ENCODE measurements around the gene TNFSF11. TPM values are rescaled to one million over a fixed set of nuclear protein-coding genes. Genes with fewer than 3 reads are reported as not detected.

Gene TNFSF11
- total RNA-seq, 1 donor from 2014 or later, result not detected

DNA sequence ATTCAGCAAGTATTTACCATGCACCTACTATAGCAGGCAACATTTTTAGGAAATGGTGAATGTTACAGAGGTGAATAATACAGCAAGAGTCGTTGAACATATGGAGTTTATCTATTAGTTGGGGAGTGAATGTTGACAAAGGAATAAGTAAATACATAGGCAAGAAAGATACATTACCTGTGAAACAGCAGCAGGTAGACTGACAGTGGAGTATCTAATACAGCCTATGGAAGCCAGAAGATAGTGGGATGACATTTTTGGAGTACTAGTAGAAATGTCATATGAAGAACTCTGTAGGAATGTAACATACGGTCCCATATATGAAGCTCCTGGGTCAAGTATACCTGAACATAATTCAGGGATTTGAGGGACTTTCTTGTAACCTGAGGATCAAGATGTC, 2.1 kb upstream of the TNFSF11 start:
- H3K4me3 ChIP-seq, result no peak overlapping the region
- H3K27me3 ChIP-seq, result no peaks in the 10 kb centered on the region
- no peaks in the 10 kb centered on the region for H3K9me3 ChIP-seq
- intact Hi-C loops (cut with DNase I), result no loop called here
- no peak for TF ChIP-seq POLR2A (IDR thresholded peaks at IDR 0.05)
- no peak for TF ChIP-seq POLR2AphosphoS5 (IDR thresholded peaks at IDR 0.05; ENCODE audit: insufficient read depth in 1 of 2, low read depth in 1 of 2)
- TF ChIP-seq, protein P1, sequence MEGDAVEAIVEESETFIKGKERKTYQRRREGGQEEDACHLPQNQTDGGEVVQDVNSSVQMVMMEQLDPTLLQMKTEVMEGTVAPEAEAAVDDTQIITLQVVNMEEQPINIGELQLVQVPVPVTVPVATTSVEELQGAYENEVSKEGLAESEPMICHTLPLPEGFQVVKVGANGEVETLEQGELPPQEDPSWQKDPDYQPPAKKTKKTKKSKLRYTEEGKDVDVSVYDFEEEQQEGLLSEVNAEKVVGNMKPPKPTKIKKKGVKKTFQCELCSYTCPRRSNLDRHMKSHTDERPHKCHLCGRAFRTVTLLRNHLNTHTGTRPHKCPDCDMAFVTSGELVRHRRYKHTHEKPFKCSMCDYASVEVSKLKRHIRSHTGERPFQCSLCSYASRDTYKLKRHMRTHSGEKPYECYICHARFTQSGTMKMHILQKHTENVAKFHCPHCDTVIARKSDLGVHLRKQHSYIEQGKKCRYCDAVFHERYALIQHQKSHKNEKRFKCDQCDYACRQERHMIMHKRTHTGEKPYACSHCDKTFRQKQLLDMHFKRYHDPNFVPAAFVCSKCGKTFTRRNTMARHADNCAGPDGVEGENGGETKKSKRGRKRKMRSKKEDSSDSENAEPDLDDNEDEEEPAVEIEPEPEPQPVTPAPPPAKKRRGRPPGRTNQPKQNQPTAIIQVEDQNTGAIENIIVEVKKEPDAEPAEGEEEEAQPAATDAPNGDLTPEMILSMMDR (IDR thresholded peaks at IDR 0.05), result no peak
- peaks cover 8% of the 10 kb centered on the region for H3K4me1 ChIP-seq
- H3K36me3 ChIP-seq, result no peaks in the 10 kb centered on the region
- no peak overlapping the region for H3K27ac ChIP-seq
- no peak for DNase-seq (ENCODE audit: extremely low spot score in 2 of 2)

DNA sequence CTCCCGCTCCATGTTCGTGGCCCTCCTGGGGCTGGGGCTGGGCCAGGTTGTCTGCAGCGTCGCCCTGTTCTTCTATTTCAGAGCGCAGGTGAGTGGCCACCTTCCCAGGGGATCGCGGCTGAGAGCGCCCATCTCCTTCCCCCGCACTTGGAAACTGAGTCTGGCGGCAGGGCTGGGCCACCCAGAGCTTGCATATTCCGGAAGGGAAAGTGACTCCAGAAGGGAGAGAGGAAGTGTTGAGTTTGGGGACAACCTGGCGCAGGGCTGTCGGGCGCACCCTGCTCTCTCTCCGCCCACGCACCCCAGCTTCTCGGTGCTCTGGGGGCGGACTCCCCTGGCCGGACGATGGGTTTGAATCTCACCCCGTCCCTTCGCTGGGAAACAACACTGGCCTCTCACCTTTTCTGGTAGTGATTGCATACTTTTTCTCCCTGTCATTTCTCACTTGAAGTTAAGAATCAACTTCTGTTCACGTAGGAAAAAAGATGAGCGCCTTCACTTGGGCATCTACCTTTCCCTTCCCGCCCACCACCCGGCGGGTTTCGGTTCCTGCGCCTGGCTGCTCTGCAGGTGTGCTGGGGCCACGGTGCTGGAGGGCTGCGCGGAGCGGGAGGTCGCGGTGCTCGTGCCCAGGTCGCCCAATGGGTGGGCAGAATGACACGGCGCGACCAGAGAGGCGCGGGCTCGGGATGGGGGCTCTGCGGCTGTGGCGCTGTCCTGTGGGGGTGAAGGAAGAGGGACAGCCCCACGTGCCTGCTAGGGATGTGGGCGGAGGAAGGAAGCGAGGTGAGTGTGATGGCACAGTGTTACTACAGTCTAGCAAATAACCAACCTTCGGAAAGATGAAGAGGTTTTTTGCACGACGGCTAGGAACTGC, 721 bp downstream of the TNFSF11 start:
- H3K4me3 ChIP-seq, result peak overlapping the region; percentile 26 to 32
- TF ChIP-seq, protein P1 (IDR thresholded peaks at IDR 0.05), result no peak
- TF ChIP-seq POLR2AphosphoS5 (IDR thresholded peaks at IDR 0.05; ENCODE audit: insufficient read depth in 1 of 2, low read depth in 1 of 2) (no peak), POLR2A (IDR thresholded peaks at IDR 0.05) (no peak)
- no peak overlapping the region for H3K27ac ChIP-seq
- no peaks in the 10 kb centered on the region for H3K9me3 ChIP-seq
- intact Hi-C loops (cut with DNase I), result no loop called here
- H3K27me3 ChIP-seq, result no peaks in the 10 kb centered on the region
- H3K36me3 ChIP-seq, result no peaks in the 10 kb centered on the region
- DNase-seq (ENCODE audit: extremely low spot score in 2 of 2), result no peak
- H3K4me1 ChIP-seq, result peaks cover 8% of the 10 kb centered on the region

DNA sequence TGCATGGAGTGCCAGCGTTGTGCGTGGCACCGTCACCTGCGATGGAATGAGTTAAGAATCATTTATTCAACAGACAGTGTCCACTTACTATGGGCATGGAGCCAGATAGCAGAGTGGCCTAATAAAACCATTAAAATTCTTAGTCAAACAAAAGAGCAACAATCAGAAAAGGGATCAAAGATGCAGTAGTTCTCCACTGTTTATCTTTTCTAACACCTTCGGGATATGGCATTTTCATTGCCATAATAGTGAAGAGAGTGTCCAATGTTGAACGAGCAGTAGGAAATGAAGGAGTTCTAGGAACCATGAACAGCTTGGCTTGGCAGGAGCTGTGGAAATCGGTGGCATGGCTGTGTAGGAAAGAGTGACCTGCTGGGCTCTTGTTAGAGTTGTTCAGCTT, 2.0 kb downstream of the TNFSF11 start:
- Histone ChIP-seq H3K9me3 (no peaks in the 10 kb centered on the region), H3K27me3 (no peaks in the 10 kb centered on the region), H3K4me1 (peaks cover 8% of the 10 kb centered on the region), H3K36me3 (no peaks in the 10 kb centered on the region), H3K4me3 (no peak overlapping the region), H3K27ac (no peak overlapping the region)
- intact Hi-C loops (cut with DNase I), result no loop called here
- DNase-seq (ENCODE audit: extremely low spot score in 2 of 2), result no peak
- TF ChIP-seq, protein P1 (IDR thresholded peaks at IDR 0.05), result no peak
- TF ChIP-seq POLR2AphosphoS5 (IDR thresholded peaks at IDR 0.05; ENCODE audit: insufficient read depth in 1 of 2, low read depth in 1 of 2) (no peak), POLR2A (IDR thresholded peaks at IDR 0.05) (no peak)

DNA sequence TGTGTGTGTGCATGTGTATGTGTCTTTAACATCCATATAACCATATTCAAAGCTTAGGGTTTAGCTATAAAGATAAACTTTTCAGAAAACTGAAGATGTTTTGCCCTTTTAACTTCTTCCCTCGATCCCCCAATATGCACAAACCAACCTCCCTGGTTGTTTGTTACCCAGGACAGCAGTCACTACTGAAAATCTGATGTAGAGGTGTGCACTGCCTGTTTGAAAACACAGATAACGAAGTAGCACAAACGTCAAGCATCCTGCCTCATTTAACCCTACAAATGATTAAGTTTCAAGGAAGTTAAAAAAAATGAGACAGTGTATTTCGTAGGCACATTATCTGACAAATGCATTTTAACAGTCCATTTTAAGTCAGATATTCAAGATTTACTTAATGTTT, 3.6 kb downstream of the TNFSF11 start:
- TF ChIP-seq POLR2A (IDR thresholded peaks at IDR 0.05) (no peak), POLR2AphosphoS5 (IDR thresholded peaks at IDR 0.05; ENCODE audit: insufficient read depth in 1 of 2, low read depth in 1 of 2) (no peak)
- TF ChIP-seq, protein P1 (IDR thresholded peaks at IDR 0.05), result no peak
- H3K27me3 ChIP-seq, result no peaks in the 10 kb centered on the region

DNA sequence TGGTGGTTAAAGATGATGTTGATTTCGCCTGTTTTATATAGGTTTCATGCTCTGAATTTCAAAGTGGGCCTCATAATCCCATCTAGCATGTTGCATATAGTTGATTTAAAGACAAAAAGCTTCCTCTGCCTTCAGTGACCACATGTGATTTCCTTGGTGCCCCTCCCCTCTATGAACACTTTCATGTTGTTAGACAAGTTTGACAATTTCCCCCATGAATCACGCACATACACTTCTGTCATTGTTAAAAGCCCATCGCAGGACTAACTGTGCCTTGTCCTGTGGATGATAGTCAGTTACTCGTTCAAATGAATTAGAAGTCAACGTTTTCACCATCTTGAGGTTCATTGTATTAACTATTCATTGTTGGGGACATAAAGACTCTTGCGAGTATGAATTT, 6.7 kb downstream of the TNFSF11 start:
- TF ChIP-seq, protein P1 (IDR thresholded peaks at IDR 0.05), result no peak
- TF ChIP-seq POLR2A (IDR thresholded peaks at IDR 0.05) (no peak), POLR2AphosphoS5 (IDR thresholded peaks at IDR 0.05; ENCODE audit: insufficient read depth in 1 of 2, low read depth in 1 of 2) (no peak)
- Histone ChIP-seq H3K9me3 (no peaks in the 10 kb centered on the region), H3K4me1 (no peaks in the 10 kb centered on the region), H3K36me3 (no peaks in the 10 kb centered on the region), H3K27me3 (no peaks in the 10 kb centered on the region), H3K27ac (no peak overlapping the region), H3K4me3 (no peak overlapping the region)
- DNase-seq (ENCODE audit: extremely low spot score in 2 of 2), result no peak
- intact Hi-C loops (cut with DNase I), result no loop called here

More for the DNA sequence above, 3.6 kb downstream of the TNFSF11 start:
- peaks cover 8% of the 10 kb centered on the region for H3K4me1 ChIP-seq
- H3K4me3 ChIP-seq, result no peak overlapping the region
- DNase-seq (ENCODE audit: extremely low spot score in 2 of 2), result no peak
- intact Hi-C loops (cut with DNase I), result no loop called here
- no peak overlapping the region for H3K27ac ChIP-seq
- H3K36me3 ChIP-seq, result no peaks in the 10 kb centered on the region
- no peaks in the 10 kb centered on the region for H3K9me3 ChIP-seq
